ENCODE data around the gene ZNF827.

ZNF827 gene

GRCh38 chr4:145852256-145852839 lies 86.3 kb downstream of the ZNF827 start (continued):
- TF ChIP-seq TSHZ2 (CRISPR knock-in tag; IDR thresholded peaks at IDR 0.05) (no peak), ISL1 (CRISPR knock-in tag; IDR thresholded peaks at IDR 0.05) (peak; percentile 96), TCF4 (CRISPR knock-in tag; IDR thresholded peaks at IDR 0.05; ENCODE audit: borderline replicate concordance) (peak; percentile 40; the same call in 1 of the 2 replicates), CREB5 (CRISPR knock-in tag; IDR thresholded peaks at IDR 0.05; ENCODE audit: low read depth) (peak; percentile 32; the same call in 1 of the 2 replicates), RARB (CRISPR knock-in tag; IDR thresholded peaks at IDR 0.05) (no peak), SNAI2 (CRISPR knock-in tag; IDR thresholded peaks at IDR 0.05) (no peak)

GRCh38 chr4:145851511-145852201 lies 87.0 kb downstream of the ZNF827 start:
- ATAC-seq: peak; percentile 53
- no peak for TF ChIP-seq TOX (CRISPR knock-in tag; IDR thresholded peaks at IDR 0.05; ENCODE audit: borderline replicate concordance)
- no peak for TF ChIP-seq OSR1 (CRISPR knock-in tag; IDR thresholded peaks at IDR 0.05)
- no peak for TF ChIP-seq TSHZ2 (CRISPR knock-in tag; IDR thresholded peaks at IDR 0.05)
- no peak for TF ChIP-seq ZNF565 (CRISPR knock-in tag; conservative IDR thresholded peaks at IDR 0.05; ENCODE audit: low read depth)

- ATAC-seq: no peak
- TF ChIP-seq ZFP3 (CRISPR knock-in tag; IDR thresholded peaks at IDR 0.05): no peak
- no peak for TF ChIP-seq GLIS3 (CRISPR knock-in tag; IDR thresholded peaks at IDR 0.05)
- no peak for TF ChIP-seq ZNF8 (CRISPR knock-in tag; IDR thresholded peaks at IDR 0.05)
- no peak for TF ChIP-seq RARB (CRISPR knock-in tag; IDR thresholded peaks at IDR 0.05)
- no peak for TF ChIP-seq TOX (CRISPR knock-in tag; IDR thresholded peaks at IDR 0.05; ENCODE audit: borderline replicate concordance)
- no peak for TF ChIP-seq ISL1 (CRISPR knock-in tag; IDR thresholded peaks at IDR 0.05)
- no peak for TF ChIP-seq SNAI2 (CRISPR knock-in tag; IDR thresholded peaks at IDR 0.05)
- no peak for TF ChIP-seq TCF4 (CRISPR knock-in tag; IDR thresholded peaks at IDR 0.05; ENCODE audit: borderline replicate concordance)
- no peak for TF ChIP-seq ZC3H10 (CRISPR knock-in tag; IDR thresholded peaks at IDR 0.05)
- TF ChIP-seq PATZ1 (CRISPR knock-in tag; IDR thresholded peaks at IDR 0.05; ENCODE audit: borderline replicate concordance): no peak
- TF ChIP-seq PPARA (CRISPR knock-in tag; IDR thresholded peaks at IDR 0.05; ENCODE audit: borderline replicate concordance): no peak
- no peak for TF ChIP-seq ZNF565 (CRISPR knock-in tag; conservative IDR thresholded peaks at IDR 0.05; ENCODE audit: low read depth)
- TF ChIP-seq ZFP30 (CRISPR knock-in tag; IDR thresholded peaks at IDR 0.05): no peak
- TF ChIP-seq CSDC2 (CRISPR knock-in tag; IDR thresholded peaks at IDR 0.05): no peak
- TF ChIP-seq CREB5 (CRISPR knock-in tag; IDR thresholded peaks at IDR 0.05; ENCODE audit: low read depth): no peak
- no peak for TF ChIP-seq POU6F1 (CRISPR knock-in tag; IDR thresholded peaks at IDR 0.05; ENCODE audit: borderline replicate concordance, low read depth)
- TF ChIP-seq ARNTL (CRISPR knock-in tag; IDR thresholded peaks at IDR 0.05; ENCODE audit: borderline replicate concordance, low read depth): no peak
- no peak for TF ChIP-seq ZNF70 (CRISPR knock-in tag; IDR thresholded peaks at IDR 0.05)
These were observed 90.9 kb downstream of the ZNF827 start for GRCh38 chr4:145847764-145848163.
